T-cell (primary cell): ENCODE results near the gene ASB18. TPM values are rescaled to one million over a fixed set of nuclear protein-coding genes. Genes with fewer than 3 reads are reported as not detected.

Source experiments
- ATAC-seq, 4 experiments: fragments of 200-7000 bp in 3 of 4; fragments of 150-1000 bp in 1 of 4; cut with Tn5 transposase; replicated peaks in 1 of 4; 1 replicate in 3 of 4; 2 replicates in 1 of 4; pipeline ENCODE4 v1.10.0; 2021; ENCODE audit warnings: moderate library complexity in 3 of 4, mild to moderate bottlenecking in 2 of 4, moderate number of reproducible peaks in 1 of 4
- CTCF ChIA-PET, 2 donors: fragments of 300-600 bp; sonication (Branson Sonifier 250); formaldehyde crosslinking; loops; one replicate each; lab custom pipeline; 2022; ENCODE audit warnings: antibody characterized with exemption in 2 of 2; lab: Charles Lee
- POLR2A ChIA-PET, 2 donors: fragments of 300-600 bp; sonication (Branson Sonifier 250); formaldehyde crosslinking; loops; one replicate each; lab custom pipeline; 2022; ENCODE audit warnings: antibody characterized with exemption in 2 of 2; lab: Charles Lee
- DNase-seq, 35 experiments: peaks; one replicate each; pipeline versions ENCODE4 v3.0.0 to v3.0.0-alpha.2; 2013 to 2023
- H3K27ac ChIP-seq: one replicate; pipeline ENCODE4 v1.5.1; 2013; ENCODE audit warnings: low read length
- H3K27me3 ChIP-seq, 2 experiments: replicated peaks in 1 of 2; 1 replicate in 1 of 2; 2 replicates in 1 of 2; pipeline versions ENCODE4 v1.6.1 to v1.7.0; 2013; ENCODE audit warnings: low read length in 1 of 2, mixed read lengths in 1 of 2; ENCODE audit not compliant: control insufficient read depth in 2 of 2, insufficient read depth in 2 of 2; ENCODE audit errors: extremely low read depth in 1 of 2
- H3K36me3 ChIP-seq, 2 donors: 1 replicate in 1 of 2; 2 replicates in 1 of 2; pipeline versions ENCODE4 v1.6.1 to v1.7.0; 2013; ENCODE audit warnings: low read length in 1 of 2; ENCODE audit not compliant: control insufficient read depth in 2 of 2, insufficient read depth in 1 of 2; ENCODE audit errors: extremely low read depth in 1 of 2
- H3K4me1 ChIP-seq, 2 experiments: 1 replicate in 1 of 2; 2 replicates in 1 of 2; pipeline versions ENCODE4 v1.6.1 to v1.7.0; 2013; ENCODE audit warnings: low read length in 2 of 2, mixed read lengths in 1 of 2; ENCODE audit not compliant: insufficient read depth in 2 of 2, control insufficient read depth in 1 of 2; ENCODE audit errors: extremely low read depth in 1 of 2
- H3K4me3 ChIP-seq, 2 donors: 1 replicate in 1 of 2; 2 replicates in 1 of 2; pipeline versions ENCODE4 v1.5.1 to v1.7.0; 2013; ENCODE audit warnings: mild to moderate bottlenecking in 2 of 2, low read length in 1 of 2, moderate library complexity in 1 of 2; ENCODE audit not compliant: control insufficient read depth in 1 of 2; ENCODE audit errors: extremely low read depth in 1 of 2
- H3K9me3 ChIP-seq: 2 replicates; pipeline ENCODE4 v1.7.0; 2013
- H3K27ac Mint-ChIP-seq, 2 donors: one replicate each; pipeline ENCODE4 v1.8.0; 2020 to 2021; ENCODE audit warnings: mild to moderate bottlenecking in 2 of 2, mixed read lengths in 2 of 2
- H3K27me3 Mint-ChIP-seq, 2 donors: one replicate each; pipeline ENCODE4 v1.8.0; 2021 to 2022; ENCODE audit warnings: mixed read lengths in 2 of 2
- H3K36me3 Mint-ChIP-seq: one replicate; pipeline ENCODE4 v1.8.0; 2021; ENCODE audit warnings: mixed read lengths
- H3K4me1 Mint-ChIP-seq, 3 donors: one replicate each; pipeline ENCODE4 v1.8.0; 2020 to 2022; ENCODE audit warnings: mixed read lengths in 3 of 3, mild to moderate bottlenecking in 1 of 3
- H3K4me3 Mint-ChIP-seq, 3 donors: one replicate each; pipeline ENCODE4 v1.8.0; 2020 to 2022; ENCODE audit warnings: mild to moderate bottlenecking in 3 of 3, mixed read lengths in 3 of 3, moderate library complexity in 3 of 3
- H3K9me3 Mint-ChIP-seq, 3 donors: one replicate each; pipeline ENCODE4 v1.8.0; 2020 to 2022; ENCODE audit warnings: mixed read lengths in 3 of 3
- WGBS: methylation state at CpG from one replicate; pipeline ENCODE4 v1.1.5; 2013; ENCODE audit warnings: missing lambda C conversion rate; ENCODE audit not compliant: insufficient coverage; 5-methylcytosine and 5-hydroxymethylcytosine counted together
- total RNA-seq, 35 experiments: library from RNA in 6 of 35; stranded (reverse) in 6 of 35; fragments of 120-200 nt in 1 of 35; gene quantifications; one replicate each; pipeline versions ENCODE4 v1.2.1 to v1.2.4 and lab custom pipeline; 2013 to 2026

Gene ASB18
- total RNA-seq, 5 donors from 2014 or later (not counting 1 experiment from before 2014, with no cell fraction given), result not detected

DNA sequence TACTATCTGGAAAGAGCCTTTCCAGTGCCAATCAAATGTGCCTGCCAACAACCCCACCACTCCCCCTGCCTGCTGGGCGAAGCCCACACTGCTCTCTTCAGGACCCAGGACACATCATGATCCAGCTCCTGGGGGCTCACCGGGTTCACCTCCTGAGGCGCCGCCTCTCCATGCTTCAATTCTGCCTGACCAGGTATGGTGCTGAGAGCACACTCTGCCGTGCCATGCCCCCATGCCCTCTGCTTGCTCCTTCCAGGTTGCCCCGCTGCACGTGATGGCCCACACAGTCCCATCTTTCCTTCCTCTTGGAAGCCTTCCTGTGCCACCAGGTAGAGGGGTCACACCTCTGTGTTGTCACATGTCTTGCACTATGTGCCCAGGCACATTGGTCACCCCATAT lies 47.5 kb downstream of the ASB18 start:
- H3K4me3 Mint-ChIP-seq, result no peak overlapping the region
- WGBS, result 83% methylated on average over 7 of the region's 7 CpGs
- peaks cover 28 to 33% of the 10 kb centered on the region in 2 donors for H3K27me3 Mint-ChIP-seq
- no peaks in the 10 kb centered on the region for H3K36me3 Mint-ChIP-seq
- CTCF ChIA-PET, result no interaction called here
- H3K27me3 ChIP-seq, result peaks cover 12 to 33% of the 10 kb centered on the region in 2 experiments
- no peaks in the 10 kb centered on the region for H3K4me1 Mint-ChIP-seq
- no peak for ATAC-seq
- H3K9me3 Mint-ChIP-seq, result no peaks in the 10 kb centered on the region
- no peak overlapping the region for H3K4me3 ChIP-seq
- H3K4me1 ChIP-seq, result no peaks in the 10 kb centered on the region
- POLR2A ChIA-PET, result no interaction called here
- H3K36me3 ChIP-seq, result no peaks in the 10 kb centered on the region
- no peak overlapping the region for H3K27ac Mint-ChIP-seq
- DNase-seq, result no peak
- H3K9me3 ChIP-seq, result no peaks in the 10 kb centered on the region
- H3K27ac ChIP-seq, result no peak overlapping the region

DNA sequence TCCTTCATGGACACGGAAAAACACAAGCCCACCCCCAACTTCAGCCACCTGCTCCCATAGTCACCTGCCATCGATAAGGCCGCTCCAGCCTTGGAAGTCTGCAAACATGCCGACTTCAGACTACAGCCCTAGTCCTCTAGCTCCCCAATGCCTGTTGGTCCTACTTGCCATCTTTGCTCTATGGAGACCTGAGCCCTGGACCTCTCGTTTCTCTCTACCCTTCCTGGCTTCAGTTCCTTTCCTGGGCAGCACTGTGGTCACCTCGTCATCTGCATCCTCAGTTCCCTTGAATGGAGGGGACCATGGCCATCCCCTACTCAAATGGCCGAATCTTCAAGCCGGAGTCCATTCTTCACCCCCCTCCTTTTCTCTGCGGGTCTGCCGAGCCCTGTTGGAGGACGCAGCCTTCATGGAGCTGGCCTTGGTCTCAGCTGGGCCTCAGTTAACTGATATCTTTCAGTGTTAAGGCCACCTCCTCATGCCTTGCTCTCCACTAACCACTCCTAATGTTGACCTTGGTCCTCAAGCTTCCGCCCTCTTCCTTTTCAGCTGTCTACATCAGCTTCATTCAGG lies 48.4 kb downstream of the ASB18 start:
- Histone ChIP-seq H3K4me1 (no peaks in the 10 kb centered on the region), H3K27ac (no peak overlapping the region), H3K4me3 (no peak overlapping the region), H3K36me3 (no peaks in the 10 kb centered on the region), H3K27me3 (peaks cover 12 to 40% of the 10 kb centered on the region in 2 experiments), H3K9me3 (no peaks in the 10 kb centered on the region)
- DNase-seq (no peak), ATAC-seq (no peak)
- Mint-ChIP-seq H3K27me3 (peaks cover 30 to 38% of the 10 kb centered on the region in 2 donors), H3K4me3 (no peak overlapping the region), H3K27ac (no peak overlapping the region), H3K4me1 (no peaks in the 10 kb centered on the region), H3K9me3 (no peaks in the 10 kb centered on the region), H3K36me3 (no peaks in the 10 kb centered on the region)
- CTCF ChIA-PET, result no interaction called here
- 84% methylated on average over 11 of the region's 12 CpGs for WGBS
- POLR2A ChIA-PET, result no interaction called here

DNA sequence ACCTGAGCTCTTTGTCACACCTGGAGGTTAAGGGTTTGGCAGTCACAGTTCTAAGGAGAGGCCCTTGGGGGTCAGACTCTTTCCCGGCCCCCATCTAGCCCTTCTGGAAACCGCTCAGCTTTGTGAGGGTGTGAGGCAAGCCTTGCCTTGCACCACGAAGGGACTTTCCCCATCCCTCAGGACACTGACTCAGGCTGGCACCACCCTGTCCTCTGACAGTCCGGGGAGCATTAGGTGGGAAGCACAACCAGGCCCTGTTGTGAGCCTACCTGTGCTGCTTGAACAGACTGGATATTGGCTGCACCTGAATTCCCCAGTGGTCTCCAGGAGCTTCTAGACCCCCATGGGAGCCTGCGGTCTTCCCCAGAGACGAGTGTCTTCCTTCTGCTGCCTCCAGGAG lies 49.0 kb downstream of the ASB18 start:
- CTCF ChIA-PET, result interaction anchor here in 1 of 2 donors (0.6 kb wide), 1 partner anchor 33 kb away, joined by 3 read pairs; no protein-coding TSS in a partner anchor
- no peaks in the 10 kb centered on the region for H3K36me3 ChIP-seq
- no peak overlapping the region for H3K4me3 ChIP-seq
- H3K27me3 ChIP-seq, result peaks cover 13 to 42% of the 10 kb centered on the region in 2 experiments
- POLR2A ChIA-PET, result no interaction called here
- Mint-ChIP-seq H3K36me3 (no peaks in the 10 kb centered on the region), H3K4me1 (no peaks in the 10 kb centered on the region), H3K9me3 (no peaks in the 10 kb centered on the region), H3K4me3 (no peak overlapping the region), H3K27me3 (peaks cover 31 to 44% of the 10 kb centered on the region in 2 donors), H3K27ac (no peak overlapping the region)
- DNase-seq (no peak), ATAC-seq (no peak)
- no peaks in the 10 kb centered on the region for H3K9me3 ChIP-seq
- 69% methylated on average over 6 of the region's 6 CpGs for WGBS
- no peak overlapping the region for H3K27ac ChIP-seq
- H3K4me1 ChIP-seq, result no peaks in the 10 kb centered on the region

DNA sequence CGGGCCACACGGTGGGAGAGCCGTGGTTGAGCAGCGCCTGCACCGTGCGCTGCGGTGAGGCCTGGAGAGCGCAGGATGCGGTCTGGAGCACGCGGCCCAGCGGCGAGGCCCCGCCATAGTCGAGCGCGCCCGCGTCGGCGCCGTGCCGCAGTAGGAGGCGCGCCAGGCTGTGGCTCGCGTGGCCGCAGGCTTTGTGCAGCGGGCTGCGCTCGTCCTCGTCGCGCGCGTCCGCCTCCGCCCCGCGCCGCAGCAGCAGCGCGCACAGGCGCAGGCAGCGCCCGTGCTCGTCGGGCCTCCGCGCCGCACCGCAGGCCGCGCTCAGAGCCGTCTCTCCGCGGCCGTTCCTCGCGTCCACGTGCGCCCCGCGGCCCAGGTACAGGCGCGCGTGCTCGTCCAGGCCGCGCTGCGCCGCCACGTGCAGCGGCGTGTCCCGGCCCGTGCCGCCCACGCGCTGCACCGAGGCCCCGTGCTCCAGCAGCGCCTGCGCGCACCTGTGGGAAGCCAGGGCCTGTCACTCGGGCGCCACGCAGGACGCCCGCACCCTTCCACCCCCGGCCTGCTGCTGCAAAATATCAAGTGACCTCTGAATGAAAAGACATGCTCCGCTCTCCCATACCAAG lies 49.7 kb downstream of the ASB18 start:
- 50% methylated on average over 90 of the region's 92 CpGs for WGBS
- H3K36me3 Mint-ChIP-seq, result no peaks in the 10 kb centered on the region
- ChIA-PET POLR2A (interaction anchor here in 1 of 2 donors (0.8 kb wide), 1 partner anchor 51 kb away, joined by 3 read pairs; no protein-coding TSS in a partner anchor), CTCF (interaction anchor here in 1 of 2 donors (0.6 kb wide), 1 partner anchor 32 kb away, joined by 3 read pairs; no protein-coding TSS in a partner anchor)
- H3K9me3 ChIP-seq, result no peaks in the 10 kb centered on the region
- H3K27ac ChIP-seq, result no peak overlapping the region
- no peak for DNase-seq
- H3K4me3 Mint-ChIP-seq, result no peak overlapping the region
- ATAC-seq, result no peak
- H3K27ac Mint-ChIP-seq, result no peak overlapping the region
- H3K9me3 Mint-ChIP-seq, result no peaks in the 10 kb centered on the region
- H3K4me1 ChIP-seq, result no peaks in the 10 kb centered on the region
- H3K4me3 ChIP-seq, result no peak overlapping the region
- H3K27me3 ChIP-seq, result peaks cover 13 to 45% of the 10 kb centered on the region in 2 experiments
- H3K36me3 ChIP-seq, result no peaks in the 10 kb centered on the region
- no peaks in the 10 kb centered on the region for H3K4me1 Mint-ChIP-seq
- H3K27me3 Mint-ChIP-seq, result peaks cover 37 to 51% of the 10 kb centered on the region in 2 donors

DNA sequence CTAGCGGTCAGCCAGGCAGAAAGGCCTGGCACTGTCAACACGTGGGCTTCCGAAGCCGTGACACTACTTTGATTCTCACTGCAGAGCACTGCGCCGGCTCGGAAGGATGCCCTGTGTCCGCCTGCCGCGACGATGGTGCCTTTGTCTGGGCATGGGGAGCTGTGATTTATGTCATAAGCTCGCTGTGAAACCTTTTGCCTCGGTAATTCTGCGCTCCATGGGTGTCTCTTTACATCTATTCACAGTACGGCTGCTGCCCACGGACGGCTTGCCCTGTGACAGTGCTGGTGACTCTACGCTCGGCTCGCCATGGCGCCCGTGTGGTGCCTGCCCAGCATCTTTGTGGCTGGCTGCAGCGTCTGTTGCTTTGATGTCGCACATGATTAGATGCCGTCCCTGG lies 52.9 kb downstream of the ASB18 start:
- no peaks in the 10 kb centered on the region for H3K4me1 Mint-ChIP-seq
- ChIA-PET POLR2A (no interaction called here), CTCF (no interaction called here)
- no peak overlapping the region for H3K4me3 ChIP-seq
- peaks cover 0 to 2% (median under 1%) of the 10 kb centered on the region in 3 donors for H3K9me3 Mint-ChIP-seq
- H3K36me3 Mint-ChIP-seq, result no peaks in the 10 kb centered on the region
- WGBS, result 89% methylated on average over 25 of the region's 25 CpGs
- no peak overlapping the region for H3K4me3 Mint-ChIP-seq
- peaks cover 13 to 39% of the 10 kb centered on the region in 2 experiments for H3K27me3 ChIP-seq
- no peak for DNase-seq
- H3K36me3 ChIP-seq, result no peaks in the 10 kb centered on the region
- no peaks in the 10 kb centered on the region for H3K4me1 ChIP-seq
- H3K27me3 Mint-ChIP-seq, result peaks cover 38 to 45% of the 10 kb centered on the region in 2 donors
- H3K27ac Mint-ChIP-seq, result no peak overlapping the region
- ATAC-seq, result no peak
- no peaks in the 10 kb centered on the region for H3K9me3 ChIP-seq
- H3K27ac ChIP-seq, result no peak overlapping the region

- no peak for ATAC-seq
- Histone ChIP-seq H3K4me1 (no peaks in the 10 kb centered on the region), H3K36me3 (no peaks in the 10 kb centered on the region), H3K27ac (no peak overlapping the region), H3K27me3 (peaks cover 13 to 34% of the 10 kb centered on the region in 2 experiments), H3K9me3 (no peaks in the 10 kb centered on the region), H3K4me3 (no peak overlapping the region)
- H3K27me3 Mint-ChIP-seq, result peaks cover 30 to 37% of the 10 kb centered on the region in 2 donors
- DNase-seq, result no peak
- CTCF ChIA-PET, result no interaction called here
- H3K27ac Mint-ChIP-seq, result no peak overlapping the region
- no peaks in the 10 kb centered on the region for H3K4me1 Mint-ChIP-seq
- H3K9me3 Mint-ChIP-seq, result peaks cover 5 to 6% (median 5%) of the 10 kb centered on the region in 3 donors
- WGBS, result 76% methylated on average over 7 of the region's 8 CpGs
- no peaks in the 10 kb centered on the region for H3K36me3 Mint-ChIP-seq
- POLR2A ChIA-PET, result no interaction called here
- no peak overlapping the region for H3K4me3 Mint-ChIP-seq
Measured at GRCh38 chr2:236210536-236210935, 53.7 kb downstream of the ASB18 start.
